ENCODE results near the gene KRTAP10-9.
A peak's percentile ranks its signal among the peaks of the same experiment; 100 is the strongest.

The KRTAP10-9 gene

DNA sequence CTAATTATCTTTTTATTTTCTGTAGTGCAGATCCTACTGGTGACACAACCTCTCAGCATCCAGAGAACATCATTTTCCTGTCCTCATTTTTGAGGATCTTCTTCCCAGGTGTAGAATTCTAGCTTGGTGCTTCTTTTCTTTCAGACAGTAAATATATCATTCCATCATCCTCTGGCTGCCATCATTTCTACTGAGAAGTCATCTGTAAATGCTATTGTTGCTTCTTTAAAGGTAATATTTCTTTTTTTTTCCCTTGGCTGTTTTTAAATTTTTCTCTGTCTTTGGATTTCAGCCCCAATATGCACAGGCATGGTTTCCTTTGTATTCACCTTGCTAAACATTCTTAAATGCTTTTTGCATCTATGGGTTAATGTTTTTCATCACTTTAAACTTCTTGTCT, 3.3 kb upstream of the KRTAP10-9 start:
- TF ChIP-seq, protein P1, sequence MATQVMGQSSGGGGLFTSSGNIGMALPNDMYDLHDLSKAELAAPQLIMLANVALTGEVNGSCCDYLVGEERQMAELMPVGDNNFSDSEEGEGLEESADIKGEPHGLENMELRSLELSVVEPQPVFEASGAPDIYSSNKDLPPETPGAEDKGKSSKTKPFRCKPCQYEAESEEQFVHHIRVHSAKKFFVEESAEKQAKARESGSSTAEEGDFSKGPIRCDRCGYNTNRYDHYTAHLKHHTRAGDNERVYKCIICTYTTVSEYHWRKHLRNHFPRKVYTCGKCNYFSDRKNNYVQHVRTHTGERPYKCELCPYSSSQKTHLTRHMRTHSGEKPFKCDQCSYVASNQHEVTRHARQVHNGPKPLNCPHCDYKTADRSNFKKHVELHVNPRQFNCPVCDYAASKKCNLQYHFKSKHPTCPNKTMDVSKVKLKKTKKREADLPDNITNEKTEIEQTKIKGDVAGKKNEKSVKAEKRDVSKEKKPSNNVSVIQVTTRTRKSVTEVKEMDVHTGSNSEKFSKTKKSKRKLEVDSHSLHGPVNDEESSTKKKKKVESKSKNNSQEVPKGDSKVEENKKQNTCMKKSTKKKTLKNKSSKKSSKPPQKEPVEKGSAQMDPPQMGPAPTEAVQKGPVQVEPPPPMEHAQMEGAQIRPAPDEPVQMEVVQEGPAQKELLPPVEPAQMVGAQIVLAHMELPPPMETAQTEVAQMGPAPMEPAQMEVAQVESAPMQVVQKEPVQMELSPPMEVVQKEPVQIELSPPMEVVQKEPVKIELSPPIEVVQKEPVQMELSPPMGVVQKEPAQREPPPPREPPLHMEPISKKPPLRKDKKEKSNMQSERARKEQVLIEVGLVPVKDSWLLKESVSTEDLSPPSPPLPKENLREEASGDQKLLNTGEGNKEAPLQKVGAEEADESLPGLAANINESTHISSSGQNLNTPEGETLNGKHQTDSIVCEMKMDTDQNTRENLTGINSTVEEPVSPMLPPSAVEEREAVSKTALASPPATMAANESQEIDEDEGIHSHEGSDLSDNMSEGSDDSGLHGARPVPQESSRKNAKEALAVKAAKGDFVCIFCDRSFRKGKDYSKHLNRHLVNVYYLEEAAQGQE (IDR thresholded peaks at IDR 0.05; ENCODE audit: low read depth), result no peak
- TF ChIP-seq YY1 (IDR thresholded peaks at IDR 0.05; ENCODE audit: low read depth) (no peak), CREB1 (IDR thresholded peaks at IDR 0.05; ENCODE audit: low read depth) (no peak), TCF12 (IDR thresholded peaks at IDR 0.05; ENCODE audit: low read depth) (no peak), TEAD4 (IDR thresholded peaks at IDR 0.05) (no peak), ZBTB7A (IDR thresholded peaks at IDR 0.05; ENCODE audit: low read depth) (no peak), RAD21 (IDR thresholded peaks at IDR 0.05; ENCODE audit: low read depth) (no peak), TAF1 (IDR thresholded peaks at IDR 0.05; ENCODE audit: low read depth) (no peak)
- TF ChIP-seq, protein P2, sequence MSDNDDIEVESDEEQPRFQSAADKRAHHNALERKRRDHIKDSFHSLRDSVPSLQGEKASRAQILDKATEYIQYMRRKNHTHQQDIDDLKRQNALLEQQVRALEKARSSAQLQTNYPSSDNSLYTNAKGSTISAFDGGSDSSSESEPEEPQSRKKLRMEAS (IDR thresholded peaks at IDR 0.05), result no peak

DNA sequence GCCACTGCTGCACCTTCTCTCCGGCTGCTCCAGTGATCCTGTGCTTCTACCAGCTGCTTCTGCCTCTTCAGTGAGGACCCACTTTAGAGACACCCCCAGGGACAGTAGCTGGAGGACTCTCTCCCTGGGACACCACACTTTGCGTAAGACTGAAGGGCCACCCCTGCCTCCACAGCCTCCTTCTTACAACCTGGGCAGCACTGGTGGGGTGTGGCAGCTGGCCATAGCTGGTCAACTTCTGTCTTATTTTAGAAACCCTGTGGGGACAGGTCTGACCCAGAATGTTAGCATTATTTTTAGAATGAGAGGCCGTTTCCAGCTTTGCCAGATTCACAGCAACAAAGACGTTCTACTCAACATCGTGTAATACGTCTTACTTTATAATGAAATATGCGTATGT, 1.1 kb upstream of the KRTAP10-9 start:
- TF ChIP-seq ZBTB7A (IDR thresholded peaks at IDR 0.05; ENCODE audit: low read depth), result no peak
- TF ChIP-seq, protein P3, sequence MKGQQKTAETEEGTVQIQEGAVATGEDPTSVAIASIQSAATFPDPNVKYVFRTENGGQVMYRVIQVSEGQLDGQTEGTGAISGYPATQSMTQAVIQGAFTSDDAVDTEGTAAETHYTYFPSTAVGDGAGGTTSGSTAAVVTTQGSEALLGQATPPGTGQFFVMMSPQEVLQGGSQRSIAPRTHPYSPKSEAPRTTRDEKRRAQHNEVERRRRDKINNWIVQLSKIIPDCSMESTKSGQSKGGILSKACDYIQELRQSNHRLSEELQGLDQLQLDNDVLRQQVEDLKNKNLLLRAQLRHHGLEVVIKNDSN (IDR thresholded peaks at IDR 0.05), result no peak
- TF ChIP-seq CREB1 (IDR thresholded peaks at IDR 0.05; ENCODE audit: low read depth), result no peak
- TF ChIP-seq, protein P1 (IDR thresholded peaks at IDR 0.05; ENCODE audit: low read depth), result no peak
- no peak for TF ChIP-seq EGR1 (IDR thresholded peaks at IDR 0.05)
- TF ChIP-seq NFIC (IDR thresholded peaks at IDR 0.05), result no peak
- TF ChIP-seq YY1 (IDR thresholded peaks at IDR 0.05; ENCODE audit: low read depth), result no peak
- TF ChIP-seq TAF1 (IDR thresholded peaks at IDR 0.05; ENCODE audit: low read depth), result no peak
- TF ChIP-seq CEBPB (IDR thresholded peaks at IDR 0.05), result no peak
- no peak for TF ChIP-seq TCF12 (IDR thresholded peaks at IDR 0.05; ENCODE audit: low read depth)
- no peak for TF ChIP-seq FOXM1 (IDR thresholded peaks at IDR 0.05; ENCODE audit: borderline replicate concordance, low read depth)
- TF ChIP-seq, protein P2 (IDR thresholded peaks at IDR 0.05), result no peak

DNA sequence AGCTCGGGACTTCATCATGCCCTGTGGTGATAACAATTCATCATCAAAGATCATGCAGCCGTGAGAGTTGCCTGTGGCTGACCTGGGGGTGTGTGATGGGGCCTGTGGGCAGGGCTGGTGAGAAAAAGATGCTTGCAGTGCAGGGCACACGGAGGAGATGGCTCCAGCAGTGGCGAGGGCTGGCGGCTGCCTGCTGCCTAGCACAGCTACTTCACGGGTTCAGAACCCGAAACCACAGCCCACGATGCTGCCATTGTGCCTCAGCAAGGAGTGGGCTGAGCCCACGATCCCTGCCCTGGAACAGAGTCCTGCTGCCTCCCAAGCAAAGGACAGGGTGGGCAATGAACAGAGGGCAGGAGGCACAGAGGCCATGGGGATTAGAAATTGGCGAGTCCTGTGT, 631 bp upstream of the KRTAP10-9 start:
- no peak for TF ChIP-seq CEBPB (IDR thresholded peaks at IDR 0.05)
- no peak for TF ChIP-seq EP300 (IDR thresholded peaks at IDR 0.05; ENCODE audit: borderline replicate concordance)
- TF ChIP-seq, protein P3 (IDR thresholded peaks at IDR 0.05), result no peak
- TF ChIP-seq, protein P2 (IDR thresholded peaks at IDR 0.05), result no peak
- TF ChIP-seq ZBTB7A (IDR thresholded peaks at IDR 0.05; ENCODE audit: low read depth), result no peak
- TF ChIP-seq NFIC (IDR thresholded peaks at IDR 0.05), result no peak
- TF ChIP-seq TAF1 (IDR thresholded peaks at IDR 0.05; ENCODE audit: low read depth), result no peak
- TF ChIP-seq YY1 (IDR thresholded peaks at IDR 0.05; ENCODE audit: low read depth), result no peak

DNA sequence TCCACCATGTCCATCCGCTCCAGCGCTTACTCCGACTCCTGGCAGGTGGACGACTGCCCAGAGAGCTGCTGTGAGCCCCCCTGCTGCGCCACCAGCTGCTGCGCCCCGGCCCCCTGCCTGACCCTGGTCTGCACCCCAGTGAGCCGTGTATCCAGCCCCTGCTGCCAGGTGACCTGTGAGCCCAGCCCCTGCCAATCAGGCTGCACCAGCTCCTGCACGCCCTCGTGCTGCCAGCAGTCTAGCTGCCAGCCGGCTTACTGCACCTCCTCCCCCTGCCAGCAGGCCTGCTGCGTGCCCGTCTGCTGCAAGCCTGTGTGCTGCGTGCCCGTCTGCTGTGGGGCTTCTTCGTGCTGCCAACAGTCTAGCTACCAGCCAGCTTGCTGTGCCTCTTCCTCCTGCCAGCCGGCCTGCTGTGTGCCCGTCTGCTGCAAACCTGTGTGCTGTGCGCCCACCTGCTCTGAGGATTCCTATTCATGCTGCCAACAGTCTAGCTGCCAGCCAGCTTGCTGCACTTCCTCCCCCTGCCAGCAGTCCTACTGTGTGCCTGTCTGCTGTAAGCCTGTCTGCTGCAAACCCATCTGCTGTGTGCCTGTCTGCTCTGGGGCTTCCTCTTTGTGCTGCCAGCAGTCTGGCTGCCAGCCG, 409 bp downstream of the KRTAP10-9 start:
- TF ChIP-seq TEAD4 (IDR thresholded peaks at IDR 0.05) (0 out of 2 replicates have a peak, but pooled peaks have one; percentile 13), NFIC (IDR thresholded peaks at IDR 0.05) (peak; percentile 40; the same call in 1 of the 2 replicates), TCF12 (IDR thresholded peaks at IDR 0.05; ENCODE audit: low read depth) (peak; percentile 20; the same call in 1 of the 2 replicates)

DNA sequence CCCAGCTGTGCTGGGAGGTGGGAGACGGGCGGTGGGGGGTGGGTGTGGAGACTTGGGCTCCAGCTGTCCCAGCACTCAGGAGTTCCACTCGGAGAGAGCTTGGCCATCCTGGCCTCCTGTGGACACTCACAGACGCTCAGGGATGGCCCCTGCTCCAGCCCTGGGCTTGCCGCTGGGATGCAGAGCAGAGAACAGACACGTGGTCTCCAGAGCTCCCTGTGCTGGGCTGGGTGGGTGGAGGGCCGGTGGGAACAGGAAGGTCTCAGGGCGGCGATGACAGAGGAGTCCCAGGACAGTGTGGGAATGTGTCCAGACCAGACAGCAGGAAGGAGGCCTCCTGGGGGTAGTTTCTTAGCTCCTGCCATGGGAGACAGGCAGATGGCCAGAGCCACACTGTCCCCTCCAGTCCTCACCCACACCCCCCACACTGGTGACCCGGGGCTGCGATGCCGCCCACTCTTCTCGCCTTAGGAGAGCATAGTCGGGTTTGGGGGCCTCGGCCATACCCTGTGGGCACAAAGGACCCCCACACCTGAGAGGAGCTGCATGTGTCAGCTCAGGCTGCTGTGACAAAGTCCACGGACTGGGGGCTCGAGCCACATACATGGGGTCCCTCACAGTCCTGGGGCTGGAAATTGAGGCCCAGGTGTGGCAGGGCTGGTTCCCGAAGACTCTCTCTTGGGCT, 2.0 kb downstream of the KRTAP10-9 start:
- TF ChIP-seq, protein P3 (IDR thresholded peaks at IDR 0.05), result no peak
- TF ChIP-seq ZBTB7A (IDR thresholded peaks at IDR 0.05; ENCODE audit: low read depth), result no peak
- no peak for TF ChIP-seq TAF1 (IDR thresholded peaks at IDR 0.05; ENCODE audit: low read depth)
- TF ChIP-seq, protein P1 (IDR thresholded peaks at IDR 0.05; ENCODE audit: low read depth), result no peak
- TF ChIP-seq EP300 (IDR thresholded peaks at IDR 0.05; ENCODE audit: borderline replicate concordance), result no peak
- TF ChIP-seq, protein P2 (IDR thresholded peaks at IDR 0.05), result no peak
- TF ChIP-seq CEBPB (IDR thresholded peaks at IDR 0.05), result no peak
- TF ChIP-seq TEAD4 (IDR thresholded peaks at IDR 0.05), result no peak
- no peak for TF ChIP-seq EGR1 (IDR thresholded peaks at IDR 0.05)
- no peak for TF ChIP-seq NFIC (IDR thresholded peaks at IDR 0.05)
